Panc1 (cell line): ENCODE results near the gene SRGAP3. TPM values are rescaled to one million over a fixed set of nuclear protein-coding genes. Genes with fewer than 3 reads are reported as not detected.
"Not testable (repeated sequence)": the region's sequence is repeated elsewhere in the genome, so short reads cannot be mapped to it uniquely, and the experiment has no call there.

ENCODE experiments used
- ATAC-seq: fragments of 200-7000 bp; cut with Tn5 transposase; 2 replicates; pipeline ENCODE4 v1.9.1; 2020; ENCODE audit warnings: mild to moderate bottlenecking, moderate library complexity
- BruUV-seq: library from RNA; stranded (reverse); fragments of 400-500 nt; replicated peaks from 2 replicates; lab custom pipeline; 2021; lab: Mats Ljungman, UMichigan
- CTCF ChIA-PET: fragments of 300-600 bp; sonication (Branson Sonifier 250); formaldehyde crosslinking; loops from one replicate; lab custom pipeline; 2022; ENCODE audit warnings: antibody characterized with exemption; lab: Charles Lee
- POLR2A ChIA-PET: fragments of 300-600 bp; sonication (Branson Sonifier 250); formaldehyde crosslinking; loops from one replicate; lab custom pipeline; 2022; ENCODE audit warnings: antibody characterized with exemption; lab: Charles Lee
- DNase-seq: peaks from one replicate; pipeline ENCODE4 v3.0.0-alpha.2; 2010; ENCODE audit warnings: low read depth, low spot score
- H3K27ac ChIP-seq: 2 replicates; pipeline ENCODE4 v1.5.1; 2011; ENCODE audit warnings: mild to moderate bottlenecking, low read length, inconsistent platforms
- H3K27me3 ChIP-seq: fragments of 200-500 bp; sonication (Bioruptor generic); 2 replicates; pipeline ENCODE4 v1.6.0; 2014; ENCODE audit warnings: low read length, inconsistent platforms; ENCODE audit not compliant: control insufficient read depth, insufficient read depth
- H3K36me3 ChIP-seq: fragments of 200-500 bp; sonication (Bioruptor generic); 2 replicates; pipeline ENCODE4 v1.5.1; 2014; ENCODE audit warnings: inconsistent platforms, mild to moderate bottlenecking, low read length, moderate library complexity; ENCODE audit not compliant: control insufficient read depth, insufficient read depth
- H3K4me1 ChIP-seq: 2 replicates; pipeline ENCODE4 v1.5.1; 2011; ENCODE audit warnings: inconsistent platforms, mild to moderate bottlenecking, low read length, moderate library complexity; ENCODE audit not compliant: control insufficient read depth, insufficient read depth
- H3K4me3 ChIP-seq, 2 experiments: 2 replicates each; pipeline ENCODE4 v1.5.1; 2011 to 2012; ENCODE audit warnings: low read depth in 2 of 2, low read length in 2 of 2, mild to moderate bottlenecking in 2 of 2, inconsistent platforms in 1 of 2, moderate library complexity in 1 of 2
- H3K9me3 ChIP-seq: fragments of 200-500 bp; sonication (Bioruptor generic); 2 replicates; pipeline ENCODE4 v1.5.1; 2014; ENCODE audit warnings: low read depth, mild to moderate bottlenecking, inconsistent platforms, low read length, moderate library complexity; ENCODE audit not compliant: control insufficient read depth, insufficient read depth
- CTCF ChIP-seq: fragments of 450-650 bp; IDR thresholded peaks from 2 replicates; pipeline ENCODE4 v1.5.1; 2017; ENCODE audit warnings: mild to moderate bottlenecking
- POLR2AphosphoS5 ChIP-seq: IDR thresholded peaks from 2 replicates; pipeline ENCODE4 v1.6.1; 2012; ENCODE audit warnings: mild to moderate bottlenecking, low read depth, low read length, moderate library complexity
- REST ChIP-seq, 2 experiments: IDR thresholded peaks; 2 replicates each; pipeline ENCODE4 v1.6.1; 2011 to 2012; ENCODE audit warnings: low read depth in 2 of 2, control low read depth in 1 of 2, low read length in 1 of 2, mild to moderate bottlenecking in 1 of 2, moderate library complexity in 1 of 2; ENCODE audit not compliant: insufficient read depth in 1 of 2
- SIN3A ChIP-seq: IDR thresholded peaks from 2 replicates; pipeline ENCODE4 v1.6.1; 2012; ENCODE audit warnings: low read depth, mild to moderate bottlenecking, low read length, moderate library complexity, borderline replicate concordance; ENCODE audit not compliant: insufficient read depth
- TCF7L2 ChIP-seq: IDR thresholded peaks from 2 replicates; pipeline ENCODE4 v1.6.1; 2011; ENCODE audit warnings: mild to moderate bottlenecking, low read depth, low read length, inconsistent platforms
- in situ Hi-C: cut with HindIII; loops from 2 replicates; pipeline ENCODE4 v1.10.0; 2016; ENCODE audit warnings: low sequenced_read_pairs, low pct_unique_long_range_greater_than_20kb
- intact Hi-C: fragments of 100-400 bp; cut with micrococcal nuclease; formaldehyde crosslinking; loops from one replicate; pipeline ENCODE4 v1.10.0; 2022; ENCODE audit not compliant: unreplicated experiment
- total RNA-seq: library from RNA; stranded (reverse); gene quantifications from one replicate; pipeline ENCODE4 v1.2.1, GENCODE V29; 2021; ENCODE audit not compliant: unreplicated experiment

Gene SRGAP3
- total RNA-seq, 1 experiment from 2014 or later, result 0.82 TPM

- H3K4me3 ChIP-seq, result no peak overlapping the region
- no TSS peak for BruUV-seq
- no peak for ATAC-seq
- H3K4me1 ChIP-seq, result no peaks in the 10 kb centered on the region
- no peaks in the 10 kb centered on the region for H3K27me3 ChIP-seq
- no peaks in the 10 kb centered on the region for H3K36me3 ChIP-seq
- POLR2A ChIA-PET, result no interaction called here
- no peak overlapping the region for H3K27ac ChIP-seq
- intact Hi-C loops, result no loop called here
- no peak for DNase-seq
- CTCF ChIA-PET, result no interaction called here
- TF ChIP-seq SIN3A (no peak), REST (IDR thresholded peaks at IDR 0.05; ENCODE audit: insufficient read depth in 1 of 2, low read depth in 2 of 2, low read length in 1 of 2) (no peak), POLR2AphosphoS5 (no peak), TCF7L2 (no peak), CTCF (no peak)
- no peaks in the 10 kb centered on the region for H3K9me3 ChIP-seq
- in situ Hi-C loops, result no loop called here
These were observed 160.7 kb downstream of the SRGAP3 start for GRCh38 chr3:9088441-9089353.

- H3K27ac ChIP-seq, result no peak overlapping the region
- H3K36me3 ChIP-seq, result no peaks in the 10 kb centered on the region
- no peak for TF ChIP-seq REST (IDR thresholded peaks at IDR 0.05; ENCODE audit: insufficient read depth in 1 of 2, low read depth in 2 of 2, low read length in 1 of 2)
- no peak for TF ChIP-seq TCF7L2
- no peak for TF ChIP-seq SIN3A
- no peak for TF ChIP-seq CTCF
- TF ChIP-seq POLR2AphosphoS5, result no peak
- CTCF ChIA-PET, result no interaction called here
- no peaks in the 10 kb centered on the region for H3K9me3 ChIP-seq
- DNase-seq (no peak), ATAC-seq (no peak)
- in situ Hi-C loops, result no loop called here
- BruUV-seq, result no TSS peak
- H3K4me1 ChIP-seq, result no peaks in the 10 kb centered on the region
- no peak overlapping the region for H3K4me3 ChIP-seq
- POLR2A ChIA-PET, result no interaction called here
- no peaks in the 10 kb centered on the region for H3K27me3 ChIP-seq
- intact Hi-C loops, result no loop called here
These were observed 161.5 kb downstream of the SRGAP3 start for GRCh38 chr3:9087831-9088413.

- H3K4me3 ChIP-seq, ATAC-seq, DNase-seq, H3K9me3 ChIP-seq, H3K27me3 ChIP-seq, H3K4me1 ChIP-seq, in situ Hi-C loops, H3K27ac ChIP-seq, H3K36me3 ChIP-seq, POLR2A ChIA-PET, intact Hi-C loops, BruUV-seq, CTCF ChIA-PET: not testable (repeated sequence)
These were observed 164.0 kb downstream of the SRGAP3 start for GRCh38 chr3:9085428-9085827.
